SK-N-MC (cell line): Measurements from ENCODE around the gene RBM20.

Experiments used
- DNase-seq: peaks from one replicate; pipeline ENCODE4 v3.0.0-alpha.2; 2011; ENCODE audit warnings: low read depth, low spot score
- H3K27ac ChIP-seq: fragments of 200-600 bp; sonication (generic); 2 replicates; pipeline ENCODE4 v1.5.1; 2016; ENCODE audit warnings: mixed run types
- H3K36me3 ChIP-seq: fragments of 200-600 bp; sonication (generic); 2 replicates; pipeline ENCODE4 v1.6.1; 2017; ENCODE audit warnings: antibody characterized with exemption, low read length, mixed read lengths; ENCODE audit not compliant: insufficient read depth
- H3K4me3 ChIP-seq: fragments of 200-600 bp; sonication (generic); 2 replicates; pipeline ENCODE4 v1.5.1; 2016
- H3K9ac ChIP-seq: fragments of 200-600 bp; sonication (generic); 2 replicates; pipeline ENCODE4 v1.8.0; 2017; ENCODE audit warnings: mixed run types, mixed read lengths; ENCODE audit not compliant: insufficient read length
- H3K9me3 ChIP-seq: fragments of 200-600 bp; sonication (generic); 2 replicates; pipeline ENCODE4 v1.6.1; 2017; ENCODE audit warnings: low read depth, mild to moderate bottlenecking, antibody characterized with exemption, low read length, moderate library complexity, mixed read lengths
- EZH2 ChIP-seq: fragments of 200-600 bp; sonication (generic); IDR thresholded peaks from one replicate; pipeline ENCODE4 v1.6.1; 2017; ENCODE audit warnings: antibody characterized with exemption
- FOXP2 ChIP-seq: optimal IDR thresholded peaks from 2 replicates; pipeline ENCODE3; 2011; ENCODE audit warnings: mild to moderate bottlenecking, moderate library complexity; ENCODE audit not compliant: insufficient read depth; ENCODE audit errors: extremely low read length, control extremely low read depth
- POLR2AphosphoS5 ChIP-seq: IDR thresholded peaks from 2 replicates; pipeline ENCODE4 v1.6.1; 2012; ENCODE audit warnings: mild to moderate bottlenecking, low read depth, low read length, borderline replicate concordance

Gene RBM20

DNA sequence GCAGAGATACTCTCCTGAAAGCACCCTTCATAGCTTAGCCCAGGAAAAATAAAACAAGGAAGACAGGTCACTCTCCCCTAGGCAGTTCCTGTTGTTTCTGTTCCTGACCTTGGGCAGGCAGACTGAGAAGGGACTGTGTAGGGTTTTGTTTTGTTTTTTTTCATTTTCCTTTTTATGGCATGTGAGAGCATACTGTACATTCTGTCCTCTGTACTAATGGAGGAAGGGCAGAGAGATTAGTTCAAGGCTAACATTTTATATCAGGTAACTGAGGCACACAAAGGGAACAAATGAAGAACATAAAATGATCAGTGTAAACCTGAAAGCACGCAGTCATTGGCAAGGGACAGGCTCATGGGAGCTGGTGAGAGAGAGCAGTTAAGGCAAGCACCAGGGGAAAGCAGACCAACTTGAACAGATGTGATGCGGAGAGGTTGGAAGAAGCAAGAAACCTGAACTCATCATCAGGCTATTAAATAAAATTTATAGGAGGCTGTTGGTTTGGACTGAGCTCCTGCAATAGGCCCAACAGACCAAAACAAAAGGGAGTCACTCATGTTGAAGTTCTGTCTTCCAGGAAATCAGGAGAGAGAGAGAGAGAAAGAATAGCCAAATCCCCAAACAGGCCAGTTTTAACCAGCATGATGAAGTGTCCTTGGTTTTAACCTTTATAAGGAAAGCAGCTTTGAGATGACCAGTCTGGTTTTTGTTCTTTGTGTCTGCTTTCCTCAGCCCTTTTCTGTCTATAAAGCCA is 193.5 kb downstream of the RBM20 start:
- no peak overlapping the region for H3K9ac ChIP-seq
- no peaks in the 10 kb centered on the region for H3K9me3 ChIP-seq
- H3K27ac ChIP-seq = no peak overlapping the region
- no peaks in the 10 kb centered on the region for H3K36me3 ChIP-seq
- no peak for DNase-seq
- TF ChIP-seq EZH2 = no peak
- TF ChIP-seq POLR2AphosphoS5 = no peak
- TF ChIP-seq FOXP2 = no peak
- no peak overlapping the region for H3K4me3 ChIP-seq

DNA sequence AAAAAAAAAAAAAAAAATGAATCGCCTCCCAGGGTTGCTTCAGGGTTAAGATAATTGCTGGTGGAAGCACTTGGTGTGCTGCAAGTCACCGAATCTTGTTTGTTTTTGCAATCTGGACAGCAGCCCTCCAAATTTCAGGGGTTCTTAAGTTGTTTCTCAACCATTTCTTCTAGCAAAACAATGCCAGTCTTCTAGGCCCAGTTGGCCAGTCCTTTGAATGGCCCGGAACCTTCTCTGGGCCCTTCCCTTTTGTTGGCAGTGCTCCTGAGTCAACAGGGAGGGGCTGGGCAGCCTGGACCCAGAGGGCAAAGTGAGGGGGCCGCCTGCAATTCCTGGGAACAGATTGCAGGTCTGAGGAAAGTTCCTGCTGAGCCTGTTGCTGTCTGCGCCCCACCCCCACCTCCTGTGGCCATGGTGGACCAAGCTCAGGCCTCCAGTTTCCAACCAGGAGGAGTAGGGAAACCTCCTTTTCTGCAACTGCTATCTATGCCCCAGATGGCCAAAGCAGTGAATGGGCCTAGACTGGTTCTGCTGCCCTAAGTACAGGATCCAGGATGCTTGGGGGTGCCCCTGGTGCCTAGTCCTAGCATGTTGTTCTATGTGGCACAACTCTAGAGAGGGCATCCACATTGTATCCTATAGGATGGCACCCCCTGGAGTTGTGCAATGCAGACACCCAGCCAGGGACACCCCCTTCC is 196.2 kb downstream of the RBM20 start:
- no peak overlapping the region for H3K9ac ChIP-seq
- H3K27ac ChIP-seq = no peak overlapping the region
- TF ChIP-seq POLR2AphosphoS5 (no peak), FOXP2 (no peak), EZH2 (no peak)
- DNase-seq = no peak
- no peaks in the 10 kb centered on the region for H3K9me3 ChIP-seq
- H3K4me3 ChIP-seq = no peak overlapping the region
- H3K36me3 ChIP-seq = no peaks in the 10 kb centered on the region

DNA sequence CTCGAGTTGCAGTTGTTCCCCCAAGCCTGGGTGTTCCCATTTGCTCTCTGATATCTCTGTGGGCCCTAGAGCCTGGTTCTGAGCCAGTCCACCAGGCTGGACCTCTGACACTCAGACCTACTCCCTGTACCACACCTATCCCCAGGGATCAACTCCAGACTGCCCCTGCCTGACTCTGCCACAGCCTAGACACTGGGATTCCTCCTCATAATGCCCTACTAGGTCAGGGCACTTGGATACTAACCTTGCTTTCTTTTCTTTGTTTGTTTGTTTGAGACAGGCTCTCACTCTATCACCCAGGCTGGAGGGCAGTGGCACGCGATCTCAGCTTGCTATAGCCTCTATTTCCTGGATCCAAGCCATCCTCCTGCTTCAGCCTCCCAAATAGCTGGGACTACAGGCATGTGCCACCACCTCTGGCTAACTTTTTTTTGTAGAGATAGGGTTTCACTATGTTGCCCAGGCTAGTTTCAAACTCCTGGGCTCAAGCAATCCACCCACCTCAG is 196.8 kb downstream of the RBM20 start:
- Histone ChIP-seq H3K9ac (no peak overlapping the region), H3K27ac (no peak overlapping the region), H3K4me3 (no peak overlapping the region)

DNA sequence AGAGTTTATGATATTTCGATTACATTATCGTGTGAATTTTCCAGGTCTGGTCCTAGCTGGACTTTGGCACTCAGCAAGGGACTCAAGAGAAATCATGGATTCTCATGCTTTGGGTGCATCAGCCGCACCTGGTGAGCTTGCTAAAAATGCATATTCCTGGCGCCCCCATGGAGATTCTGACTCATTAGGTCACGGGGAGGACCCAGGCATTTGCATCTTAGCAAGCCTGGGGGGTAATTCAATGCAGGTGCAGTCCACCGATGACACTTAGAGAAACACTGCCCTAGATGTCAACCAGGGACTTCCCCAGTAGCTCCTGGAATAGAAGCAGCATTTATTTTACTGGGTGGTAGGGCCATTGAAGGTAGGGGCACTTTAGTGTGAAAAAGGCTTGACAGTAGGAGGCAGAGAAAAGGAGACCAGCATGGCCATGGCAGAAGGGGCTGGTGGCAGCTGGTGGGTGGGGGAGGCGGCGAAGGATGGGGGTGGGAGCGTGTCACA is 197.7 kb downstream of the RBM20 start:
- H3K36me3 ChIP-seq = no peaks in the 10 kb centered on the region
- no peak overlapping the region for H3K9ac ChIP-seq
- TF ChIP-seq FOXP2 (no peak), POLR2AphosphoS5 (no peak), EZH2 (no peak)
- H3K4me3 ChIP-seq = no peak overlapping the region
- no peaks in the 10 kb centered on the region for H3K9me3 ChIP-seq
- no peak overlapping the region for H3K27ac ChIP-seq
- no peak for DNase-seq

More for the DNA sequence above, 196.8 kb downstream of the RBM20 start:
- no peak for DNase-seq
- no peak for TF ChIP-seq FOXP2
- TF ChIP-seq POLR2AphosphoS5 = no peak
- TF ChIP-seq EZH2 = no peak
- Histone ChIP-seq H3K36me3 (no peaks in the 10 kb centered on the region), H3K9me3 (no peaks in the 10 kb centered on the region)

DNA sequence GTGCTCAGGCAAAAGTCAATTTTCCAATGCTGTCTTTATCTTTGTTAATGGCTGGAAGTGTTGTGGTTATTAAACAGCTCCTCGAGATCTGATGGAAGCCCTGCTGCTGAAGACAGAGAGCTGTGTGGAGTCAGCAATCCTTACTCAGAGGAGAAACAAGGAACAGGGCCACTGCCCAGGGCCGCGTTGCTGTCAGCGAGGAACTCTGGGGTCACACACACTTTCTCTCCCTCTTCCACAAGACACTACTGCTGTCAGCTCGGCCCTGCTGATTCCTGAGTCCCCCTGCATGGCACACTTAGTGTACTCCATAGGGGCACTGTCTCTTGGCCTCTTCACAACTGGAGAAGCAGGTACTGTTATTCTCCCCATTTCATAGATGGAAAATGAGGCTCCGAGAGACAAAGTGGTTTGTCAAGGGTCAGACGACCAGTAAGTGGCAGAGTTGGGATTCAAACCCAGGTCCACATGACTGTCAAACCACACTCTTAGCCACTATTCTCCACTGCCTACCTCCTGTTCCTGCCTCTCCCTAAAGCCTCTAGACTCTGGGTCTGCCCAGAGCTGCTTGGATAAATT is 198.3 kb downstream of the RBM20 start:
- no peak for TF ChIP-seq POLR2AphosphoS5
- Histone ChIP-seq H3K36me3 (no peaks in the 10 kb centered on the region), H3K9ac (no peak overlapping the region), H3K4me3 (no peak overlapping the region), H3K27ac (no peak overlapping the region), H3K9me3 (no peaks in the 10 kb centered on the region)
- no peak for DNase-seq

DNA sequence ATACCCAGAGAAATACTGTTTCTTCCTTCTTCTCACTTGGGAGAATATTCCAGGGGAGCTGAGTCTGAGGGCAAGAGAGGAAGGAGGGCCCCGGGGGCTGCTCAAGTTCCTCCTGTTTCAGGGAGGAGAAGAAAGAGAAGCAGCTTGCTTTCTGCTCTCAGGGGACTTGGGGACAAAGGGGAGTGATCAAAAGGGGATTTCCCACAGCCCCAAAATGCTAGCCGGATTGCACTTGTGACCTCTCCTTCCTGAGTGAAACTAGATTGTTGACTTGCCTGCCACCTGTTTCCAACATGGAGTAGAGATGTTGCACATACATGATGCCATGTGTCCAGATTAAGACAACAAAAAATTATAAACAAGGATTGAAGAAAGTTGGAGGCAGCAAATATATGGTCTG is 198.9 kb downstream of the RBM20 start:
- no peak overlapping the region for H3K4me3 ChIP-seq
- no peak for DNase-seq
- TF ChIP-seq POLR2AphosphoS5 (no peak), FOXP2 (no peak), EZH2 (no peak)
- H3K27ac ChIP-seq = no peak overlapping the region
- no peak overlapping the region for H3K9ac ChIP-seq
- no peaks in the 10 kb centered on the region for H3K36me3 ChIP-seq
- no peaks in the 10 kb centered on the region for H3K9me3 ChIP-seq

DNA sequence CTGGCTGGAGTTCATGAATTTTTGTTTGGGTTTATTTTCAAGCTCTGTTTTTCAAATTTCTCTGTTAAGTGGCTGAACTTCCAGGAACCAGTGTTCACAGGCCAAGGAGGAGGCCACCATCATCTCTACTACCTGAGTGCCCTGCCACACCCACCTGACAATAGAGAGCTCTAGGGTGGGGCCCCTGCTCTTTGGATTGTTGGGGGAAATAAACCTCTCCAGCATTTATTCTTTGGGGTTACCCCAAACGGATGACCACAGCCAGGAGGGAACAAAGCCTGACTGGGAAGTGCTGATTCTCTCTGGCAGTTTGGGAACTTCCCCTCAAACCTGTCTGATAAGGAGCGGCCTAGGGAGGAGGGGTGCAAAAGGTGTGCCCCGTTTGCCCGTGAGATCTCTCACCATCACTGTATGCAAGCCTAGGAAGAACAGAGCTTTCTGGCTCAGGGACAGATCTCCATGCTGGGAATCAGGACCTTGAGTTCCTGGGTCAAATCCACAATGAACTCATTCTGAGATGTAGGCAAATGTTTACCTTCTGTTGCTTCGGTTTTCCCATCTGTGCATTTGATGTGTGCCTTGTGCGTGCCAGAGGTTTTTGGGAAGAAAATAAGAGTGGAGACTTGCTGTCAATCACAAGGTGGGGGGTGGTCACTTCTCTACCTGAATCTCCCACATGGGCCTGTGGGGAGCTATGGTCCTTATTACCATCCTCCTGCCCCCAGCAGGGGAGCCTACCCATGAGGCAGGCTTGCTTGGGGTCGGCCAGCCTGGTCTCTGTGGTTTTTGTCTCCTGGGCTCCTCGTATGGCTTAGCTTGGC is 199.9 kb downstream of the RBM20 start:
- DNase-seq = no peak
- no peak overlapping the region for H3K27ac ChIP-seq
- no peaks in the 10 kb centered on the region for H3K36me3 ChIP-seq
- no peak overlapping the region for H3K4me3 ChIP-seq
- H3K9me3 ChIP-seq = no peaks in the 10 kb centered on the region
- no peak overlapping the region for H3K9ac ChIP-seq
- TF ChIP-seq POLR2AphosphoS5 (no peak), FOXP2 (no peak), EZH2 (no peak)

DNA sequence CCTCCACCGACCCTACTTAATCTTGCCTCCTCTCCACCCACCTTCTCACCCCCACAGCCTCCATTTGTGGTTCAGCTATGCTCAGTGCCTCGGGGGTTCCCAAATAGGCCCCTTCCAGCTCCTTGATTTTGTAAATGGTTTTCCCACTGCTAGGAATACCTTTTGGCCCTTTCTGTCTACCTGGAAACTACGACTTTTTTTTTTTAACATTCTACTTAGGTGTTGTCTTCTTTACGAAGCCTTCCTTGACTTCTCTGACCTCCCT is 200.4 kb downstream of the RBM20 start:
- Histone ChIP-seq H3K9ac (no peak overlapping the region), H3K9me3 (no peaks in the 10 kb centered on the region), H3K36me3 (no peaks in the 10 kb centered on the region), H3K27ac (no peak overlapping the region), H3K4me3 (no peak overlapping the region)
- TF ChIP-seq FOXP2 (no peak), EZH2 (no peak), POLR2AphosphoS5 (no peak)
- no peak for DNase-seq
